Ovary (tissue), 3 donors: ENCODE measurements around the gene IQSEC1.

Source experiments
- CTCF ChIP-seq, 3 donors: fragments of 450-650 bp in 2 of 3; fragments of 200-600 bp in 1 of 3; IDR thresholded peaks; one replicate each; pipeline versions ENCODE4 v1.5.1 to v1.8.0; 2016 to 2022; ENCODE audit warnings: antibody characterized with exemption in 3 of 3, mild to moderate bottlenecking in 1 of 3
- EP300 ChIP-seq: sonication (generic); formaldehyde crosslinking; IDR thresholded peaks from one replicate; pipeline ENCODE4 v1.6.1; 2017; ENCODE audit warnings: antibody characterized with exemption
- POLR2A ChIP-seq: fragments of 450-650 bp; IDR thresholded peaks from one replicate; pipeline ENCODE4 v1.6.1; 2017; ENCODE audit warnings: antibody characterized with exemption, mild to moderate bottlenecking, moderate library complexity
- donor health status: DM: no; HTN: no; CAD: no.

- TF ChIP-seq POLR2A (no peak), CTCF (IDR thresholded peaks at IDR 0.05) (no peak), EP300 (no peak)
Observed at GRCh38 chr3:13047296-13048165, 25.7 kb downstream of the IQSEC1 start.
